Tibial nerve (tissue), 4 donors: ENCODE measurements around the gene PHRF1. TPM values are rescaled to one million over a fixed set of nuclear protein-coding genes. Genes with fewer than 3 reads are reported as not detected.

ENCODE experiments used
- DNase-seq, 2 donors: peaks; one replicate each; pipeline ENCODE4 v3.0.0-alpha.2; 2019; ENCODE audit warnings: low spot score in 2 of 2
- H3K27ac ChIP-seq, 4 donors: fragments of 200-600 bp; sonication (generic) in 3 of 4; one replicate each; pipeline ENCODE4 v1.5.1; 2017 to 2019; ENCODE audit warnings: mild to moderate bottlenecking in 1 of 4
- H3K27me3 ChIP-seq, 2 donors: fragments of 200-600 bp; sonication (generic) in 1 of 2; one replicate each; pipeline versions ENCODE4 v1.5.1 to v1.6.0; 2017 to 2019
- H3K36me3 ChIP-seq, 3 donors: fragments of 200-600 bp; sonication (generic); one replicate each; pipeline ENCODE4 v1.5.1; 2018 to 2019
- H3K4me1 ChIP-seq, 4 donors: fragments of 200-600 bp; sonication (generic) in 3 of 4; one replicate each; pipeline ENCODE4 v1.5.1; 2017 to 2019
- H3K4me3 ChIP-seq, 4 donors: fragments of 200-600 bp; sonication (generic) in 3 of 4; one replicate each; pipeline ENCODE4 v1.5.1; 2017 to 2019; ENCODE audit warnings: mild to moderate bottlenecking in 1 of 4, moderate library complexity in 1 of 4
- H3K9me3 ChIP-seq, 4 donors: fragments of 200-600 bp; sonication (generic) in 3 of 4; one replicate each; pipeline ENCODE4 v1.5.1; 2017 to 2019
- CTCF ChIP-seq, 5 experiments: fragments of 200-600 bp in 3 of 5; fragments of 450-650 bp in 2 of 5; sonication (generic) in 3 of 5; IDR thresholded peaks; one replicate each; pipeline ENCODE4 v1.5.1; 2016 to 2019; ENCODE audit warnings: antibody characterized with exemption in 5 of 5, mild to moderate bottlenecking in 3 of 5, moderate library complexity in 2 of 5
- EP300 ChIP-seq, 2 donors: sonication (generic); formaldehyde crosslinking; IDR thresholded peaks; one replicate each; pipeline ENCODE4 v1.6.1; 2017; ENCODE audit warnings: antibody characterized with exemption in 2 of 2, mild to moderate bottlenecking in 1 of 2
- POLR2A ChIP-seq, 2 donors: fragments of 450-650 bp; IDR thresholded peaks; one replicate each; pipeline ENCODE4 v1.6.1; 2017; ENCODE audit warnings: antibody characterized with exemption in 2 of 2, mild to moderate bottlenecking in 2 of 2, moderate library complexity in 2 of 2
- WGBS, 2 donors: methylation state at CpG; one replicate each; pipeline ENCODE4 v1.1.5; 2018; 5-methylcytosine and 5-hydroxymethylcytosine counted together
- total RNA-seq, 4 donors: library from RNA; depleted of rRNA; stranded (reverse); fragments of >200 nt; gene quantifications; one replicate each; pipeline ENCODE4 v1.1.0, GENCODE V29; 2016

The PHRF1 gene
- total RNA-seq, 4 donors from 2014 or later: 27.1 to 49.2 (median 34.9) TPM

DNA sequence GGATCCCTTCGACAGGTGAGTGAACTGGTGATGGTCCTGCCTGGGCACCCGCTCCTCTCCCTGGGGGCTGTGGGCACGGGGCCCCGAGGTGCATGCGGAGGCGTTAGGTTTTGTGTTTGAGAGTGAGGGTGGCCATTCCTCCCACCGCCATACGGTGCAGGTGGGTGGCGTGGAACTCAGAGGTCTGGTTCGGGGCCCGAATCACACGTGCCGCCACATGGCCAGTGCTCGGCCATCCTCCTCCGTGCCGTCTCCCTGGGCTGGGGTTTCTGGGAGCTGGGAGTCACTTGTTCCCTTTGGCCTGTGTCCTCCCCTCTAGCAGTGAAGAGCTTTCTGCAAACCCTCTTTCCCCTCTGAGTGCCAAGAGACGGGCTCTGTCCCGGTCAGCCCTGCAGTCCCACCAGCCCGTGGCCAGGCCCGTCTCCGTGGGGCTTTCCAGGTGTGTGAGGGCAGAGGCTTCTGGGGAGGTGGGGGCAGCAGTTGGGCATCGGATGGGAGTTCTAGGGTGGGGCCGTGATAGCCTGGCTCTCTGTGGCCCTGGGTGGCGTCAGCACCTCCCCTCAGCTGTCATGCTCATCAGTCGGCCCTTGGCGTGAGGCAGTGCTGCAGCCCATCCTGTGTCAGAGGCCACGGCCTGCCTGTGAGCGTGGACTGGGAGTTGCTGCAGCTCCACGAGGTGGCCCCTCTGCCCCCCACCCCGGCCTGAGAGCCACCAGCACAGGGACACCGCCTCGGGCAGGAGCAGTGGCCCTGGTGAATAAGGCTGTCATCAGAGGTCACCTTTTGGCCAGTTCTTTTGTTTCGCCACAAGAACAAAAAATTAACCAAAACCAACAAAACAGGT, 29.2 kb downstream of the PHRF1 start:
- peaks cover 4 to 100% (median 53%) of the 10 kb centered on the region in 3 donors for H3K36me3 ChIP-seq
- H3K4me3 ChIP-seq: no peak overlapping the region
- WGBS, 2 donors: 92 to 96% methylated on average over 27 to 33 of the region's 33 CpGs
- no peak for TF ChIP-seq CTCF (IDR thresholded peaks at IDR 0.05)
- no peak for TF ChIP-seq EP300 (IDR thresholded peaks at IDR 0.05)
- TF ChIP-seq POLR2A (IDR thresholded peaks at IDR 0.05): no peak
- no peaks in the 10 kb centered on the region for H3K9me3 ChIP-seq
- peak overlapping the region in 2 of 4 donors; percentile 3 to 63 for H3K27ac ChIP-seq
- no peak for DNase-seq
- H3K27me3 ChIP-seq: no peaks in the 10 kb centered on the region
- no peaks in the 10 kb centered on the region for H3K4me1 ChIP-seq

DNA sequence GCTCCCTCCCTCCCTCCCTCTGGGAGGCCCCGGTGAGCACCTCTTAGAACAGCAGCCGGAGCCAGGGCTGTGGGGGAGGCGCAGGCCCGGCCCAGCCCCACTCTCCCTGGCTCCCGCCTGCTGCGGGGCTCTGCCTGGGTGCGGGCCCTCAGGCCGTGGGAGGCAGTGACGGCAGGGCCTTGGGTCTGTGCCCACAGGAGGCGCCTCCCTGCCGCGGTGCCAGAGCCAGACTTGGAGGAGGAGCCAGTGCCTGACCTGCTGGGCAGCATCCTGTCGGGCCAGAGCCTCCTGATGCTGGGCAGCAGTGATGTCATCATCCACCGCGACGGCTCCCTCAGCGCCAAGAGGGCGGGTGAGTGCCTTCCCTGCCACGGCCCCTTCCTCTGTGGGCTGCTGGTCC, 30.0 kb downstream of the PHRF1 start:
- Histone ChIP-seq H3K4me1 (no peaks in the 10 kb centered on the region), H3K4me3 (no peak overlapping the region), H3K27me3 (no peaks in the 10 kb centered on the region), H3K9me3 (no peaks in the 10 kb centered on the region), H3K27ac (peak overlapping the region in 2 of 4 donors; percentile 3 to 63), H3K36me3 (peaks cover 4 to 100% (median 59%) of the 10 kb centered on the region in 3 donors)
- TF ChIP-seq EP300 (IDR thresholded peaks at IDR 0.05) (no peak), POLR2A (IDR thresholded peaks at IDR 0.05) (no peak), CTCF (IDR thresholded peaks at IDR 0.05) (no peak)
- WGBS, 2 donors: 58 to 69% methylated on average over 16 to 18 of the region's 19 CpGs
- no peak for DNase-seq

GRCh38 chr11:607020-607780, 30.9 kb downstream of the PHRF1 start:
- no peak overlapping the region for H3K4me3 ChIP-seq
- TF ChIP-seq CTCF (IDR thresholded peaks at IDR 0.05) (no peak), EP300 (IDR thresholded peaks at IDR 0.05) (no peak), POLR2A (IDR thresholded peaks at IDR 0.05) (no peak)
- 86 to 89% methylated on average over 1 to 27 of the region's 35 CpGs for WGBS, 2 donors
- peaks cover 4 to 100% (median 56%) of the 10 kb centered on the region in 3 donors for H3K36me3 ChIP-seq
- H3K27me3 ChIP-seq: no peaks in the 10 kb centered on the region
- no peaks in the 10 kb centered on the region for H3K4me1 ChIP-seq
- DNase-seq: no peak
- H3K27ac ChIP-seq: peak overlapping the region in 1 of 4 donors; percentile 63
- H3K9me3 ChIP-seq: no peaks in the 10 kb centered on the region

- TF ChIP-seq EP300 (IDR thresholded peaks at IDR 0.05) (no peak), POLR2A (IDR thresholded peaks at IDR 0.05) (no peak), CTCF (IDR thresholded peaks at IDR 0.05) (no peak)
- no peak overlapping the region for H3K27ac ChIP-seq
- no peak overlapping the region for H3K4me3 ChIP-seq
- peaks cover 0 to 5% (median 0%) of the 10 kb centered on the region in 4 donors for H3K4me1 ChIP-seq
- 83 to 85% methylated on average over 31 to 40 of the region's 45 CpGs for WGBS, 2 donors
- DNase-seq: no peak
- no peaks in the 10 kb centered on the region for H3K27me3 ChIP-seq
- H3K9me3 ChIP-seq: no peaks in the 10 kb centered on the region
- peaks cover 4 to 100% (median 56%) of the 10 kb centered on the region in 3 donors for H3K36me3 ChIP-seq
These were observed 31.8 kb downstream of the PHRF1 start for GRCh38 chr11:607971-608659.
